ENCODE data around the gene FHIT.

DNA sequence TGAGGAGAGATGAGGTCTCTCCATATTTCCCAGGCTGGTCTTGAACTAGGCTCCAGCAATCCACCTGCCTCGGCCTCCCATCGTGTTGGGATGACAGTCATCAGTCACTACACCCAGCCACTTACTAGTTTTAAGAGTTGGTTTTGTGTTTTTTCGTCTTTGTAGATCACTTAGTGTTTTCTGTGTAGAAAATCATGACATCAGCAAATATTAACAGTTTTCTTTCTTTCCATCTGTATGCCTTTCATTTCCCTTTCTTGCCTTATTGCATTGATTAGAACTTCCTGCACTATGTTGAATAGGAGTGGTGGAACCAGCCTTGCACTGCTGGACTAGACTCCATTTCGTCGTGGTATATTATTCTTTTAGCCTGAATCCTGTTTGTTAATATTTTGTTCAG, 415.5 kb downstream of the FHIT start:
- TF ChIP-seq CTCF (IDR thresholded peaks at IDR 0.05; ENCODE audit: low read depth, low read length) (no peak), EZH2phosphoT487 (IDR thresholded peaks at IDR 0.05; ENCODE audit: low read depth) (no peak)
